HepG2 (cell line): Measurements from ENCODE around the gene CEP55.

Source experiments
- POLR2AphosphoS5 ChIP-seq: IDR thresholded peaks from 2 replicates; pipeline ENCODE4 v1.6.1; 2012; ENCODE audit warnings: low read depth, low read length
- PPARG ChIP-seq: conservative IDR thresholded peaks from 2 replicates; pipeline ENCODE4 v1.6.1; 2016; ENCODE audit warnings: missing biosample characterization, missing genetic modification reagents
- ZNF605 ChIP-seq: sonication (generic); formaldehyde crosslinking; IDR thresholded peaks from 2 replicates; pipeline ENCODE4 v1.8.0; 2022; ENCODE audit warnings: mild to moderate bottlenecking, missing genetic modification reagents
- TF ChIP-seq, protein P1 (sequence below): sonication (generic); formaldehyde crosslinking; IDR thresholded peaks from 2 replicates; pipeline ENCODE4 v1.4.0; 2020; ENCODE audit warnings: missing genetic modification reagents

DNA sequence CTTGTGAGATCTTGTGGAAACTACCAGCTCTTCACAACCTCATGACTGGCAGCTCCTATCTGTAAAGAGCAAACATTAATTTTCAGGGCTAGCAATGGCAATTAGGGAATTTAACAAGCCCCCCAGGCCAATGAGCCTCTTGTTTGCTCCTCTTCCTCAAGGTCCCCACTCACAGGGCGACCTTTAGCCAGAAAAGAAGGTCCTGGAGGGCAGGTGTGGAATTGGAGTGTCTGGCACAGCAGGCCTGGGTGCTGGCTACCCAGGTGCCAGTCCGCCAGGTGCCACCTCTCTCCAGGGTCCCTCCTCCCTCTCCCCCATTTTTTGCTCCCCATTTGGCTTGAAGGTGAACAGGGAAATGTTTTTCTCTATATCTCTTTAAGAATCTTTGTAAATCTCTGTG, 1.9 kb upstream of the CEP55 start:
- TF ChIP-seq, protein P1, sequence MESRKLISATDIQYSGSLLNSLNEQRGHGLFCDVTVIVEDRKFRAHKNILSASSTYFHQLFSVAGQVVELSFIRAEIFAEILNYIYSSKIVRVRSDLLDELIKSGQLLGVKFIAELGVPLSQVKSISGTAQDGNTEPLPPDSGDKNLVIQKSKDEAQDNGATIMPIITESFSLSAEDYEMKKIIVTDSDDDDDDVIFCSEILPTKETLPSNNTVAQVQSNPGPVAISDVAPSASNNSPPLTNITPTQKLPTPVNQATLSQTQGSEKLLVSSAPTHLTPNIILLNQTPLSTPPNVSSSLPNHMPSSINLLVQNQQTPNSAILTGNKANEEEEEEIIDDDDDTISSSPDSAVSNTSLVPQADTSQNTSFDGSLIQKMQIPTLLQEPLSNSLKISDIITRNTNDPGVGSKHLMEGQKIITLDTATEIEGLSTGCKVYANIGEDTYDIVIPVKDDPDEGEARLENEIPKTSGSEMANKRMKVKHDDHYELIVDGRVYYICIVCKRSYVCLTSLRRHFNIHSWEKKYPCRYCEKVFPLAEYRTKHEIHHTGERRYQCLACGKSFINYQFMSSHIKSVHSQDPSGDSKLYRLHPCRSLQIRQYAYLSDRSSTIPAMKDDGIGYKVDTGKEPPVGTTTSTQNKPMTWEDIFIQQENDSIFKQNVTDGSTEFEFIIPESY (CRISPR knock-in tag) = no peak
- TF ChIP-seq ZNF605 (CRISPR knock-in tag) = no peak
- TF ChIP-seq POLR2AphosphoS5 = no peak
- TF ChIP-seq PPARG (CRISPR knock-in tag) = no peak
